Activated T-helper 1 cell treated with anti-CD3 and anti-CD28 coated beads, Interleukin-12 subunit alpha, Interleukin-12 subunit beta, Interleukin-2, Interleukin-4 antibody, amounts not matched to agents 30 ng/mL and 10 ng/mL and 1 ng/mL, durations not matched to agents 14 hours and 24 hours and 36 hours (primary cell): ENCODE data around the gene VARS2. TPM values are rescaled to one million over a fixed set of nuclear protein-coding genes. Genes with fewer than 3 reads are reported as not detected.

Experiments
- DNase-seq: peaks from one replicate; pipeline ENCODE4 v3.0.0; 2021; ENCODE audit warnings: low spot score
- H3K27ac Mint-ChIP-seq: one replicate; pipeline ENCODE4 v1.8.0; 2021; ENCODE audit warnings: mild to moderate bottlenecking, mixed read lengths
- H3K27me3 Mint-ChIP-seq: one replicate; pipeline ENCODE4 v1.8.0; 2022; ENCODE audit warnings: mild to moderate bottlenecking, moderate library complexity, mixed read lengths; ENCODE audit not compliant: insufficient read depth
- H3K36me3 Mint-ChIP-seq: one replicate; pipeline ENCODE4 v1.8.0; 2021; ENCODE audit warnings: low read depth, mixed read lengths
- H3K4me1 Mint-ChIP-seq: one replicate; pipeline ENCODE4 v1.8.0; 2021; ENCODE audit warnings: low read depth, mixed read lengths
- H3K4me3 Mint-ChIP-seq: one replicate; pipeline ENCODE4 v1.8.0; 2021; ENCODE audit warnings: mild to moderate bottlenecking, moderate library complexity, mixed read lengths
- H3K9me3 Mint-ChIP-seq: one replicate; pipeline ENCODE4 v1.8.0; 2021; ENCODE audit warnings: mixed read lengths
- intact Hi-C: fragments of 100-400 bp; cut with micrococcal nuclease; formaldehyde crosslinking; loops from one replicate; pipeline ENCODE4 v1.15.1; 2024
- total RNA-seq: library from RNA; stranded (reverse); gene quantifications from 2 replicates; pipeline ENCODE4 v1.2.3, GENCODE V29; 2022

The VARS2 gene
- total RNA-seq, 1 donor from 2014 or later, result 74.0 TPM

- no peak overlapping the region for H3K4me3 Mint-ChIP-seq
- H3K27me3 Mint-ChIP-seq, result peaks cover 2% of the 10 kb centered on the region
- intact Hi-C loops, result no loop called here
- H3K27ac Mint-ChIP-seq, result no peak overlapping the region
- H3K36me3 Mint-ChIP-seq, result peaks cover 15% of the 10 kb centered on the region
- no peak for DNase-seq
- H3K4me1 Mint-ChIP-seq, result no peaks in the 10 kb centered on the region
- H3K9me3 Mint-ChIP-seq, result peaks cover 4% of the 10 kb centered on the region
Measured at GRCh38 chr6:30931272-30931671, 17.2 kb downstream of the VARS2 start.

- intact Hi-C loops, result no loop called here
Measured at GRCh38 chr6:30931969-30932645, 18.1 kb downstream of the VARS2 start, which contains the start of gene SFTA2. TSS of gene SFTA2 (minus strand) at chr6:30932170. CDS start at chr6:30932096, 74 bp downstream.

GRCh38 chr6:30932665-30933365 lies 18.8 kb downstream of the VARS2 start:
- Mint-ChIP-seq H3K27ac (no peak overlapping the region), H3K9me3 (peaks cover 4% of the 10 kb centered on the region), H3K27me3 (peaks cover 2% of the 10 kb centered on the region), H3K4me1 (no peaks in the 10 kb centered on the region), H3K36me3 (peaks cover 5% of the 10 kb centered on the region), H3K4me3 (no peak overlapping the region)
- no peak for DNase-seq
- intact Hi-C loops, result no loop called here

More at GRCh38 chr6:30931969-30932645, 18.1 kb downstream of the VARS2 start, which contains the start of gene SFTA2:
- Mint-ChIP-seq H3K36me3 (peaks cover 9% of the 10 kb centered on the region), H3K27me3 (peaks cover 2% of the 10 kb centered on the region), H3K4me1 (no peaks in the 10 kb centered on the region), H3K27ac (no peak within 1 kb of the TSS), H3K4me3 (no peak within 1 kb of the TSS), H3K9me3 (peaks cover 4% of the 10 kb centered on the region)
- DNase-seq, result no peak

- Mint-ChIP-seq H3K27ac (no peak overlapping the region), H3K9me3 (no peaks in the 10 kb centered on the region), H3K4me3 (no peak overlapping the region), H3K36me3 (no peaks in the 10 kb centered on the region), H3K4me1 (no peaks in the 10 kb centered on the region), H3K27me3 (peaks cover 12% of the 10 kb centered on the region)
- intact Hi-C loops, result no loop called here
- DNase-seq, result no peak
Measured at GRCh38 chr6:30935018-30935417, 21.0 kb downstream of the VARS2 start.

GRCh38 chr6:30937265-30937664 lies 23.2 kb downstream of the VARS2 start:
- no peaks in the 10 kb centered on the region for H3K36me3 Mint-ChIP-seq
- no peaks in the 10 kb centered on the region for H3K9me3 Mint-ChIP-seq
- intact Hi-C loops, result no loop called here
- peaks cover 22% of the 10 kb centered on the region for H3K27me3 Mint-ChIP-seq
- H3K4me1 Mint-ChIP-seq, result no peaks in the 10 kb centered on the region
- no peak overlapping the region for H3K27ac Mint-ChIP-seq
- no peak for DNase-seq
- H3K4me3 Mint-ChIP-seq, result no peak overlapping the region

- Mint-ChIP-seq H3K9me3 (no peaks in the 10 kb centered on the region), H3K4me1 (no peaks in the 10 kb centered on the region), H3K4me3 (no peak overlapping the region), H3K36me3 (no peaks in the 10 kb centered on the region), H3K27me3 (peaks cover 35% of the 10 kb centered on the region), H3K27ac (no peak overlapping the region)
- no peak for DNase-seq
- intact Hi-C loops, result no loop called here
Measured at GRCh38 chr6:30938730-30939129, 24.7 kb downstream of the VARS2 start.

- Mint-ChIP-seq H3K4me1 (no peaks in the 10 kb centered on the region), H3K4me3 (no peak overlapping the region), H3K36me3 (no peaks in the 10 kb centered on the region), H3K27ac (no peak overlapping the region), H3K9me3 (no peaks in the 10 kb centered on the region), H3K27me3 (peaks cover 40% of the 10 kb centered on the region)
- intact Hi-C loops, result no loop called here
- DNase-seq, result no peak
Measured at GRCh38 chr6:30939473-30939872, 25.4 kb downstream of the VARS2 start.

GRCh38 chr6:30940361-30940986 lies 26.4 kb downstream of the VARS2 start, which contains the start of gene MUCL3:
TSS of gene MUCL3 (plus strand) at chr6:30940973. CDS start at chr6:30941000, 27 bp downstream.
- H3K27me3 Mint-ChIP-seq, result peaks cover 40% of the 10 kb centered on the region
- H3K9me3 Mint-ChIP-seq, result no peaks in the 10 kb centered on the region
- intact Hi-C loops, result no loop called here
- H3K36me3 Mint-ChIP-seq, result no peaks in the 10 kb centered on the region
- DNase-seq, result no peak
- H3K4me1 Mint-ChIP-seq, result no peaks in the 10 kb centered on the region
- no peak within 1 kb of the TSS for H3K4me3 Mint-ChIP-seq
- no peak within 1 kb of the TSS for H3K27ac Mint-ChIP-seq

- intact Hi-C loops, result no loop called here
- DNase-seq, result no peak
- Mint-ChIP-seq H3K27me3 (peaks cover 45% of the 10 kb centered on the region), H3K27ac (no peak overlapping the region), H3K4me1 (no peaks in the 10 kb centered on the region), H3K4me3 (no peak overlapping the region), H3K36me3 (no peaks in the 10 kb centered on the region), H3K9me3 (no peaks in the 10 kb centered on the region)
Measured at GRCh38 chr6:30942338-30943060, 28.5 kb downstream of the VARS2 start.

GRCh38 chr6:30944051-30944450 lies 30.0 kb downstream of the VARS2 start:
- DNase-seq, result no peak
- intact Hi-C loops, result no loop called here
- H3K9me3 Mint-ChIP-seq, result no peaks in the 10 kb centered on the region
- H3K4me3 Mint-ChIP-seq, result no peak overlapping the region
- no peaks in the 10 kb centered on the region for H3K36me3 Mint-ChIP-seq
- H3K27ac Mint-ChIP-seq, result no peak overlapping the region
- H3K4me1 Mint-ChIP-seq, result no peaks in the 10 kb centered on the region
- peaks cover 41% of the 10 kb centered on the region for H3K27me3 Mint-ChIP-seq

GRCh38 chr6:30945281-30945680 lies 31.2 kb downstream of the VARS2 start:
- intact Hi-C loops, result no loop called here
- Mint-ChIP-seq H3K36me3 (no peaks in the 10 kb centered on the region), H3K27me3 (peaks cover 41% of the 10 kb centered on the region), H3K4me1 (no peaks in the 10 kb centered on the region), H3K27ac (no peak overlapping the region), H3K9me3 (no peaks in the 10 kb centered on the region), H3K4me3 (no peak overlapping the region)
- DNase-seq, result no peak

- Mint-ChIP-seq H3K4me1 (no peaks in the 10 kb centered on the region), H3K27me3 (peaks cover 46% of the 10 kb centered on the region), H3K4me3 (no peak overlapping the region), H3K9me3 (no peaks in the 10 kb centered on the region), H3K27ac (no peak overlapping the region), H3K36me3 (no peaks in the 10 kb centered on the region)
- no peak for DNase-seq
- intact Hi-C loops, result no loop called here
Measured at GRCh38 chr6:30947231-30947630, 33.2 kb downstream of the VARS2 start.
